Muscle layer of duodenum (tissue), 2 donors: Measurements from ENCODE around the gene RAPGEF4.

Source experiments
- H3K27ac ChIP-seq: one replicate; pipeline ENCODE4 v1.7.0; 2013; ENCODE audit warnings: mild to moderate bottlenecking, low read length
- H3K27me3 ChIP-seq: one replicate; pipeline ENCODE4 v1.7.0; 2013; ENCODE audit warnings: low read depth, mild to moderate bottlenecking, control low read depth, low read length
- H3K36me3 ChIP-seq, 2 donors: one replicate each; pipeline ENCODE4 v1.7.0; 2013; ENCODE audit warnings: low read length in 2 of 2, control low read depth in 1 of 2, mild to moderate bottlenecking in 1 of 2; ENCODE audit not compliant: insufficient read depth in 2 of 2, control insufficient read depth in 1 of 2
- H3K4me1 ChIP-seq, 2 donors: one replicate each; pipeline ENCODE4 v1.7.0; 2013; ENCODE audit warnings: low read length in 2 of 2, mild to moderate bottlenecking in 2 of 2, control low read depth in 1 of 2, moderate library complexity in 1 of 2; ENCODE audit not compliant: insufficient read depth in 2 of 2, control insufficient read depth in 1 of 2
- H3K4me3 ChIP-seq, 2 donors: one replicate each; pipeline ENCODE4 v1.7.0; 2013; ENCODE audit warnings: low read length in 2 of 2, low read depth in 1 of 2, mild to moderate bottlenecking in 1 of 2
- H3K9me3 ChIP-seq, 2 donors: one replicate each; pipeline ENCODE4 v1.7.0; 2013; ENCODE audit warnings: low read length in 2 of 2, control low read depth in 1 of 2, mild to moderate bottlenecking in 1 of 2; ENCODE audit not compliant: control insufficient read depth in 1 of 2
- donor health status: healthy.

RAPGEF4 gene

GRCh38 chr2:172950565-172950964, 214.9 kb downstream of the RAPGEF4 start:
- no peaks in the 10 kb centered on the region for H3K27me3 ChIP-seq
- H3K36me3 ChIP-seq = no peaks in the 10 kb centered on the region
- H3K27ac ChIP-seq = no peak overlapping the region

GRCh38 chr2:172951554-172951953, 215.9 kb downstream of the RAPGEF4 start:
- Histone ChIP-seq H3K4me3 (no peak overlapping the region), H3K4me1 (no peaks in the 10 kb centered on the region), H3K36me3 (no peaks in the 10 kb centered on the region), H3K27ac (no peak overlapping the region), H3K27me3 (no peaks in the 10 kb centered on the region), H3K9me3 (no peaks in the 10 kb centered on the region)

More at GRCh38 chr2:172950565-172950964, 214.9 kb downstream of the RAPGEF4 start:
- Histone ChIP-seq H3K4me3 (no peak overlapping the region), H3K4me1 (no peaks in the 10 kb centered on the region), H3K9me3 (no peaks in the 10 kb centered on the region)

GRCh38 chr2:172953411-172953810, 217.8 kb downstream of the RAPGEF4 start:
- Histone ChIP-seq H3K27me3 (no peaks in the 10 kb centered on the region), H3K9me3 (no peaks in the 10 kb centered on the region), H3K4me1 (no peaks in the 10 kb centered on the region), H3K27ac (no peak overlapping the region), H3K36me3 (no peaks in the 10 kb centered on the region), H3K4me3 (no peak overlapping the region)

GRCh38 chr2:172953970-172954852, 218.6 kb downstream of the RAPGEF4 start:
- Histone ChIP-seq H3K27ac (no peak overlapping the region), H3K4me1 (no peaks in the 10 kb centered on the region), H3K36me3 (no peaks in the 10 kb centered on the region), H3K27me3 (no peaks in the 10 kb centered on the region), H3K9me3 (no peaks in the 10 kb centered on the region), H3K4me3 (no peak overlapping the region)

GRCh38 chr2:172955587-172955986, 219.9 kb downstream of the RAPGEF4 start:
- H3K36me3 ChIP-seq = no peaks in the 10 kb centered on the region
- H3K27ac ChIP-seq = no peak overlapping the region
- no peaks in the 10 kb centered on the region for H3K27me3 ChIP-seq
- no peaks in the 10 kb centered on the region for H3K4me1 ChIP-seq
- no peak overlapping the region for H3K4me3 ChIP-seq
- H3K9me3 ChIP-seq = no peaks in the 10 kb centered on the region

GRCh38 chr2:172957734-172958133, 222.1 kb downstream of the RAPGEF4 start:
- no peaks in the 10 kb centered on the region for H3K27me3 ChIP-seq
- no peaks in the 10 kb centered on the region for H3K4me1 ChIP-seq
- H3K9me3 ChIP-seq = no peaks in the 10 kb centered on the region
- no peak overlapping the region for H3K4me3 ChIP-seq
- H3K36me3 ChIP-seq = no peaks in the 10 kb centered on the region
- H3K27ac ChIP-seq = no peak overlapping the region

GRCh38 chr2:172962082-172962481, 226.4 kb downstream of the RAPGEF4 start:
- Histone ChIP-seq H3K4me3 (no peak overlapping the region), H3K9me3 (no peaks in the 10 kb centered on the region), H3K4me1 (peaks cover 0 to under 1% of the 10 kb centered on the region in 2 donors), H3K36me3 (no peaks in the 10 kb centered on the region), H3K27me3 (no peaks in the 10 kb centered on the region), H3K27ac (no peak overlapping the region)

- Histone ChIP-seq H3K36me3 (no peaks in the 10 kb centered on the region), H3K27ac (no peak overlapping the region), H3K4me1 (peaks cover 0 to 7% of the 10 kb centered on the region in 2 donors)
Measured at GRCh38 chr2:172962824-172963223, 227.2 kb downstream of the RAPGEF4 start.

GRCh38 chr2:172964511-172965139, 229.0 kb downstream of the RAPGEF4 start:
- Histone ChIP-seq H3K4me3 (no peak overlapping the region), H3K36me3 (no peaks in the 10 kb centered on the region)

More at GRCh38 chr2:172962824-172963223, 227.2 kb downstream of the RAPGEF4 start:
- H3K27me3 ChIP-seq = no peaks in the 10 kb centered on the region
- H3K9me3 ChIP-seq = no peaks in the 10 kb centered on the region
- no peak overlapping the region for H3K4me3 ChIP-seq

GRCh38 chr2:172965433-172966212, 230.0 kb downstream of the RAPGEF4 start:
- no peaks in the 10 kb centered on the region for H3K27me3 ChIP-seq
- no peak overlapping the region for H3K4me3 ChIP-seq
- no peaks in the 10 kb centered on the region for H3K36me3 ChIP-seq
- no peak overlapping the region for H3K27ac ChIP-seq
- H3K9me3 ChIP-seq = no peaks in the 10 kb centered on the region
- H3K4me1 ChIP-seq = peaks cover 0 to 7% of the 10 kb centered on the region in 2 donors

More at GRCh38 chr2:172964511-172965139, 229.0 kb downstream of the RAPGEF4 start:
- Histone ChIP-seq H3K4me1 (peaks cover 0 to 7% of the 10 kb centered on the region in 2 donors), H3K27ac (no peak overlapping the region), H3K9me3 (no peaks in the 10 kb centered on the region), H3K27me3 (no peaks in the 10 kb centered on the region)
